ENCODE results near the gene N4BP2. TPM values are rescaled to one million over a fixed set of nuclear protein-coding genes. Genes with fewer than 3 reads are reported as not detected.

N4BP2 gene
- total RNA-seq, 1 experiment from 2014 or later: 5.1 TPM

GRCh38 chr4:40192114-40193015, 135.7 kb downstream of the N4BP2 start:
- no peak for DNase-seq (ENCODE audit: low spot score)

- DNase-seq (ENCODE audit: low spot score): no peak
Observed at GRCh38 chr4:40193016-40193571, 136.4 kb downstream of the N4BP2 start.

GRCh38 chr4:40193578-40193977, 136.9 kb downstream of the N4BP2 start:
- no peak for DNase-seq (ENCODE audit: low spot score)

- DNase-seq (ENCODE audit: low spot score): peak; percentile 69
Observed at GRCh38 chr4:40194602-40195161, 138.0 kb downstream of the N4BP2 start.

GRCh38 chr4:40195182-40196177, 138.8 kb downstream of the N4BP2 start:
- no peak for DNase-seq (ENCODE audit: low spot score)

- DNase-seq (ENCODE audit: low spot score): no peak
Observed at GRCh38 chr4:40196272-40196671, 139.6 kb downstream of the N4BP2 start.

GRCh38 chr4:40196724-40197281, 140.2 kb downstream of the N4BP2 start, which contains the start of gene RHOH:
Gene RHOH (plus strand): TSS chr4:40197031. CDS start chr4:40243387, 46,356 bp downstream.
- no peak for DNase-seq (ENCODE audit: low spot score)

- DNase-seq (ENCODE audit: low spot score): no peak
Observed at GRCh38 chr4:40197879-40198689, 141.4 kb downstream of the N4BP2 start.

- no peak for DNase-seq (ENCODE audit: low spot score)
Observed at GRCh38 chr4:40199179-40199670, 142.6 kb downstream of the N4BP2 start.

- DNase-seq (ENCODE audit: low spot score): peak; percentile 77
Observed at GRCh38 chr4:40199999-40200874, 143.6 kb downstream of the N4BP2 start.

- peak; percentile 84 for DNase-seq (ENCODE audit: low spot score)
Observed at GRCh38 chr4:40200875-40201801, 144.5 kb downstream of the N4BP2 start.

GRCh38 chr4:40201898-40202297, 145.2 kb downstream of the N4BP2 start:
- DNase-seq (ENCODE audit: low spot score): no peak

- no peak for DNase-seq (ENCODE audit: low spot score)
Observed at GRCh38 chr4:40202474-40202873, 145.8 kb downstream of the N4BP2 start.

GRCh38 chr4:40204507-40205258, 148.0 kb downstream of the N4BP2 start:
- no peak for DNase-seq (ENCODE audit: low spot score)

- no peak for DNase-seq (ENCODE audit: low spot score)
Observed at GRCh38 chr4:40205259-40206198, 148.9 kb downstream of the N4BP2 start.

GRCh38 chr4:40206426-40206825, 149.8 kb downstream of the N4BP2 start:
- DNase-seq (ENCODE audit: low spot score): no peak

Data from H4 (cell line).